ENCODE data around the gene LMO7.

LMO7 gene

DNA sequence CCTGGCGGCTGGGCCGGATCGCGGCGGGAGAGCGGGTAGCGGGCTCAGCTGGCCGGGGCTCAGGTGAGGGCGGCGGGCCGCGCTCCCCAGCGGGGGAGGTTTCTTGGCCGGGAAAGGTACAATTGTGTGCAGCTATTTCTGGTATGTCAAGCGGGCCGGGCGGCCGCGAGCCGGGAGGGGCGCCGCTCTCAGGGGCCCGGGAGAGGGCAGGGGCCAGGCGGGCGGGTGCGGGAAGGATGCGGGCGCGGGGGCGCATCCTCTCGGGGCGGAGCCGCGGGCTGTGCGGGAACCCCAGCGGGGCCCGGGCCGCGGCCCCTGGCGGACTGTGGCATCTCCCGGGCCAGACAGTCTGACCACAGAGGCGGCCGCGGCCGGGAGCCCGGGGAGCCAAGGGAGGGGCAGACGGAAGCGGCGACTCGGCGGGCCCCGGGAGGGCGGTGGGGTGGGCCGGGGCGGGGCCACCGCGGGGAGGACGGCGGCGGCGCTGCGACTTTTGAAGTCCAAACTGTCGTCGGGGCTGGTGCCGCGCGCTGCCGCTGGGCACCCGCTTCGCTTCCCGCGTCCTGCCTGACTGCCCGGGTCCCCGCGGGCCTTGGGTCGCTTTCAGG, at the start of gene LMO7:
TSS of gene LMO7 (plus strand) at position 503 of the 608 bp plus-strand sequence. CDS start 328 bp downstream, outside the sequence.
- DNase-seq, result no peak

DNA sequence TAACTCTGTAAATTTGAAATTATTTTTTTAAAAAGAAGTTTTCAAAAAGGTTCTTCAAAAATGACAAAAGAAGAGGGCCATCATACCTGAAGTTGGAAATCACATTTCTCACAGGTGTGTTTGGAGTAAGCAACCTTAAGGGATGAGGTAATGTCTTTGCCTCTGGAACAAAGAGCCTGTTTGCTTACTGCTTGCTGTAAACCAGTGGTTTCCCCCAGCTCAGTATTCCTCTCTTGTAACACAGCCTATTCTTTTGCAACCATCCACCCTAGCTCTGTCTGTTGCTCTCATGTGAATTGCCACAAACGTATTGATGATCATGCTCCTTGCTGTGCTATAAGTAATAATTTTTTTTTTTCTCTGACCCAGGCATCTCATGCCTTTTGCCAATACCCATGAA, 48.5 kb upstream of the LMO7 start:
- DNase-seq, result no peak

DNA sequence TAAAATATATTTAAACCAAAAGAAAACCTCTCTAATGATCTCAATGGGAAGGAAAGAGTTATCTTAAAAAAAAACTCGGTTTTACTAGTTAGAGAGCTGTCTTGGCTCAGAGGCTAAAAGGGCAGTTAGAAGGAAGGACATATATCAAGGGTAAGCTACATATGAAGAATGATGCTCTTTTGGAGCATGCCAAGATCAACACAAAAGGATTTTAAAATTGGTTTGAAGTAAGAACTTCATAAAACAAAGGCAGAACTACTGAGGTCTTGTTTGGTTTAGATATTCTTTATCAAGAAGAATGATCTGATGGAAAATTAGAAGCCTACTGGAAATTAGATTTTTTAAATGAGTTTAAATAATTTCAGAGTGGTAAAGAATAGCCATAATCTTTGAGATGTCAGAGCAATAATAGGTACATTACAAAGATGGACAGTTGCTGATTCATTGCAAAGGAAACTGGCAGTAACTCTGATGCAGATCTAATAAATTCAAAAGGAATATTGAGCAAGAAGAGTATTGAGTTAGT, 39.4 kb upstream of the LMO7 start:
- no peak for DNase-seq

DNA sequence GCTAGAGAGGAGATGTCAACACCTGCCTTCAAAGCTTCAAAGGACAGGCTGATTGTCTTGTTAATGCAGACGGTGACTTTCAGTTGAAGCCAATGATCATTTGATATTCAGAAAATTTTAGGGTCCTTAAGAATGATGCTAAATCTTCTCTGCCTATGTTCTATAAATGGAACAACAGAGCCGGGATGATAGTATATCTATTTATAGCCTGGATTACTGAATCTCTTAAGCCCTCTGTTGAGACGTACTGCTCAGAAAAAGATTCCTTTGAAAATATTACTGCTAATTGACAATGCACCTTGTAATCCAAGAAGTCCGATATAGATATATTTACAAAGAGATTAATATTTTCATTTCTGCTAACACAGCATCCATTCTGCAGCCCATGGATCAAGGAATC, 35.8 kb upstream of the LMO7 start:
- DNase-seq, result no peak

DNA sequence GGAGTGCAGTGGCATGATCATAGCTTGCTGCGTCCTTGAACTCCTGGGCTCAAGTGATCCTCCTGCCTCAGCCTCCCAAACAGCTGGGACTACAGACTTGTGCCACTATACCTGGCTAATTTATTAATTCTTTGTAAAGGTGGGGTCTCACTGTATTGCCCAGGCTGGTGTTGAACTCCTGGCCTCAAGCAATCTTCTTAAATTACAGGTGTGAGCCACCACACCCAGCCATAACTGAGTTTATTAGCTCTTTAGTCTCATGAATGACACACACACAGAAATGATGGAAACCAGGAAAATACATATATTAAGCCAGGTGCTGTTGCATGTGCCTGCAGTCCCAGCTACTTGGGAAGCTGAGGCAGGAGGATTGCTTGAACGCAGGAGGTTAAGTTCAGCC, 33.1 kb upstream of the LMO7 start:
- DNase-seq, result no peak

DNA sequence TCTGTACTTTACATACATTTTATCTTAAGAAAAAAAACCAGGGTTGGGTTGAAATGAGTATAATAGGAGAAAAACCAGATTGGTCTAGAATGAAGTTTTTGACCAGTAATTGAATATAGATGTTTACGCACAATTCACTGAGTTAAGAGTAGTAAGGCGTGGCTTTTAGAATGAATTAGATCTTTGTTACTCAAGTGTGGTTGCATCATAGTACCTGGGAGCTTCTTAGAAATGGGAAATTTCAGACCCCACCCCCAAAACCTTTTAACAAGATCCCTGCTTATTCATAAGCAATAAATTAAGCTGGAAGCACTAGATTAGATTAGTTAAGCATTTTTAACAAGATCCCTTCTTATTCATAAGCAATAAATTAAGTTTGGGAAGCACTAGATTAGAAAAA, 28.7 kb upstream of the LMO7 start:
- no peak for DNase-seq

DNA sequence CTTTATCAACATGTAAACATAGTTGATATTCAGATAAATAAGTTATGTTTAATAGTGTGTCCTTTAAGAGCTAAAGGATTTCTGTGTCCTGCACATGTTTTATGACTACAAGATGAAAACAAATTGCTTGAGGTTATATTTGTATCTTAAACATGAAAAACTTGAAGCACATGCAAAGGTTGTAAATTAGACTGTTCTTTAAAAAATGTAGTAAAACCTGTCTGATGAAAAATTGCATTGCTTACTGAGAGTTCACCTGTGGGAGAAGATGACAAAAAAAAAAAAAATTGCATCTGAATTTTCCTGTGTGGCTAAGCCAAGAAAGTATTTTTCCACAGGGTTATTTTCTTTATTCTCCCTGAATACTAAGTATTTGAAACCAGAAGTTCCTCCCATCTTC, 25.7 kb upstream of the LMO7 start:
- DNase-seq, result no peak

DNA sequence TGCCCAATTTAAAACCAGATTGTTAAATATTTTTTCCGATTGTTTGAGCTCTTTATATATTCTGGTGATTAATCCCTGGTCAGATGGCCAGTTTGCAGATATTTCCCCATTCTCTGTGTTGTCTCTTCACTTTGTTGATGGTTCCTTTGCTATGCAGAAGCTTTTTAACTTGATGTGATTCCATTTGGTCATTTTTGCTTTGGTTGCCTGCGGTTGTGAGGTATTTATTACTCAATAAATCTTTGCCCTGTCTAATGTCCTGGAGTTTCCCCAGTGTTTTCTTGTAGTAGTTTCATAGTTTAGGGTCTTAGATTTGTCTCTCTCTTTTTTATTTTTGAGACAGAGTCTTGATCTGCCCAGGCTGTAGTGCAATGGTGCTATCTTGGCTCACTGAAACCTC, 23.8 kb upstream of the LMO7 start:
- DNase-seq, result no peak

DNA sequence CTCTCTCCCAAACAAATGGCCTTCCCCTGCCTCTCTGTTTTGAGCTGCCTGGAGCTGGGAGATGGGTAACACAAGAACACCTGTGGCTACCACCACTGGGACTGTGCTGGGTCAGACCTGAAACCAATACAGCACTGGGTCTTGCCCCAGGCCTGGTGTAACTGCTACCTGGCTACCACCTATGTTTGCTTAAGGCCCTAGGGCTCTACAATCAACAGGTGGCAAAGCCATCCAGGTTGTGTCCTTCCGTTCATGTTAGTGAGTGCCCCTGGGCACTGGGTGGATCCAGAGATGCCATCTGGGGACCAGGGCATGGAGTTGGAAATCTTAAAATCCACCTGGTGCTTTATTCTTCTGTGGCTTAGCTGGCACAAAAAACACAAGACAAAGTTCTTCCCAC, 18.9 kb upstream of the LMO7 start:
- DNase-seq, result no peak

DNA sequence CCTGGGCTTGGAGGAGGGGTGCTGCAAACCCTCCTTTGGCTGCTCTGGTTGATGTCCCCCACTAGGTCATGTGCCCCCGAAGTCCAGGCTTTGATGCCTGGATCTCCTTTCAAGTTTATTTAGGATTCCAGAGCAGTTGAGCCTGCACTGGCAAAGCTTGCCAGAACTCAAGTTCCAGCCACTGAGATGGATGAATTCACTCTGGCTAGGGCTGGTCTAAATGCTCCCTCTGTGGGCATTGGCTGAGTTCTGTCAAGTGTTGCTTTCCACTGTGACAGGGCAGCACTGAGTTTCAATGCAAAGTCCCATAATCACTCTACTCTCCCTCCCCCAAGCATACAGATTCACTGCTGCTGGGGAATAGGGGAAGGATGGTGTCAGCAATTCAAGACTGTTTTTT, 17.8 kb upstream of the LMO7 start:
- no peak for DNase-seq

DNA sequence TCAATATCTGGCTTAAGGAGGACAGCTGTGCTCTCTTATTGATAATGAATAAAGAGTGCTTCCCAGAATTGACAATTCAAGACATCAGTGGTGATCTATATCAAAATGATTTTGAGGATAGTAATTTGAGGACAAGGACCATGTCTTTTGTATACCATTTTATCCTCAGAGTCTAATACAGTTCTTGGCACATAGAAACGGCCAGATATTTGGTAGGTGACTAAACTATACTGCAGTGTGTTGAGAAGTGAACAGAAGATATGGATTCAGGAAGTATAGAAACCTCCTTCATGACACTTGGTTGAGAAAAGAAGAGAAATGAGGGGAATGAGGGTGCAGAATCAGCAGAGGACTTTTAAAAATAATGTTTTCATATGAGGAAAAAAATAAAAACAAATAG, 16.1 kb upstream of the LMO7 start:
- no peak for DNase-seq

DNA sequence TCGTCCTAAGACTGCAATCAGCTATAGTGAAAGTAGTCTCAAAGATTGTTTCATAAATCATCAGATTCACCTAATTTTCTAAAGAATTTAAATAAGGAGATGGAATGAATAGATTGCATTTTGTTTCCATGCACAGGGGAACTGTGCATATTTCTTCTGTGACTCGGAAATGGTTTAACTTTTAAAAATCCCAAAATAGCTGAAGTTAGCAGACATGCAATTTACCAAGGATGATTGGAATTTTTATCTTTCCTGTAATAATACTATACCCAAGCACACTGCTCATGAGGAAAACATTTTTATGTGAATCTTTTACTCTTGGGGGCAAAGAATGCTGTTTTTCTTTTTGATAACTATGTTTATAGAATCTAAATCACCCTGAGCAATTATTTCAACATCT, 15.0 kb upstream of the LMO7 start:
- no peak for DNase-seq

DNA sequence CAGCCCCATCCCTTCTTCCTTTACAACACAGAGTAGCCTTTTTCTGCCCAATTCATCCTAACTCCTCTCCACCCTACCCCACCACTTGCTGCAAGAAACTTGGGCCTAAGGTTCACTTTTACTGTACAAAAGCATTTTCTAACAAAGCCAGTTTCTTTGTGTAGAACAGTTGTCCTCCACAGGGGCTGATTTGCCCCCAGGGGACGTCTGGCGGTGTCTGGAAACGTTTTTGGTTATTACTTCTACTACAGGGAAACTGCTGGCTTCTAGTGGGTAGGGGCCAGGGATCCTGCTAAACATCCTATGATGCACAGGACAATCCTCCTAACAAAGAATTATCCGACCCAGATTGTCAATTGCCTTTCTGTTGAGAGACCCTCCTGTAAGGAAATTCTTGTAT, 7.3 kb upstream of the LMO7 start:
- no peak for DNase-seq

DNA sequence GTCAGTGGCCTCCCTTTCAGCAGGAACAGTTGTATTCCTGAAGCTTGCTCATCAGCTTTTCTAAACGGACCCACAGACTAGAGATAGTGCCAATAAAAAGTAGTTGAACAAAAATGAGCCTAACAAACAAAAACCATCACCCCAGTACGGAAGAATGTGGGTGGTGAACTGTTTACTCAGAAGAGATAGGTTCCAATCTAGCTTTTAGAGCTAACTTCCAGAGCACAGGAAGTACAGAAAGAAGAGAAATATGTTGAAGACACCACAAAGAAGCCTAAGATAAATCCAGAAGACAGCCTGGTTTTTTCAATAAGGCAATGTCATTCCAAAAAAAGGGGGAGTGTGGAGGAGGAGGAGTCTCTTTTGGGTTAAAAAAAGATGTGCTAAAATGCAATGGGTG, 2.8 kb upstream of the LMO7 start:
- no peak for DNase-seq

DNA sequence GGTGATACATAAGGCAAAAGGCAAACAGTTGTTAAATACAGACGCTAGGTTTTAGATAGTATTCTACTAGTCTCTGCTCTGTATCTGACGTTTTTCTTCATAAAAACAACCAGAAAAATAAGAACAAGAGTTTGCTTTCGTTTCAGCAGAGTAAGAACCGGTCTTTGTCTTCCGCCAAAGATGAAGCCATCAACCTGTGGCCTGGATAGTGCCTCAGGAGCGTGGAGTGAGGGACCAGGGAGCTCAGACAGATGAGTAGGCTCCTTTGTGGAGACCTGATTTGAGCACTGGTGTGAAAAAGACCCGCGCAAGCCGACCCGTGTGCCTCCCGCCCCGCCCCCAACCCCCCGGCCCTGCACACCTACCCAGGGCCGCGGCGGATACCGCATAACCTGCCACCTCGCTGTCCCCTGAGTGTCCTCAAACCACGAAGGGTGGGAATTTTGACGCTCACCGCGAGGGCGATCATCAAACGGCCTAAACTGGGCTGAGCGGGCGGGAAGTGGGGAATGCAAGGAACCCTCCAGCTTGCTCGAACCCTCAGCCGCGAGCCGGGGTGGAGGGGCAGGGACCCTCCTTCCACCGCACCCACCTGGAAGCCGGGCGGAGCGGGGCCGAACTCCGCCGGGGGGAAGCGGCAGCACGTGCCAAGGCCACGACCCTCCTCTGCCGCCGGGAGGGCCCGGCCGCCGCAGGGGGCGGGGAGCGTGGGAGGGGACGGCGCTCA, 866 bp upstream of the LMO7 start:
- no peak for DNase-seq

DNA sequence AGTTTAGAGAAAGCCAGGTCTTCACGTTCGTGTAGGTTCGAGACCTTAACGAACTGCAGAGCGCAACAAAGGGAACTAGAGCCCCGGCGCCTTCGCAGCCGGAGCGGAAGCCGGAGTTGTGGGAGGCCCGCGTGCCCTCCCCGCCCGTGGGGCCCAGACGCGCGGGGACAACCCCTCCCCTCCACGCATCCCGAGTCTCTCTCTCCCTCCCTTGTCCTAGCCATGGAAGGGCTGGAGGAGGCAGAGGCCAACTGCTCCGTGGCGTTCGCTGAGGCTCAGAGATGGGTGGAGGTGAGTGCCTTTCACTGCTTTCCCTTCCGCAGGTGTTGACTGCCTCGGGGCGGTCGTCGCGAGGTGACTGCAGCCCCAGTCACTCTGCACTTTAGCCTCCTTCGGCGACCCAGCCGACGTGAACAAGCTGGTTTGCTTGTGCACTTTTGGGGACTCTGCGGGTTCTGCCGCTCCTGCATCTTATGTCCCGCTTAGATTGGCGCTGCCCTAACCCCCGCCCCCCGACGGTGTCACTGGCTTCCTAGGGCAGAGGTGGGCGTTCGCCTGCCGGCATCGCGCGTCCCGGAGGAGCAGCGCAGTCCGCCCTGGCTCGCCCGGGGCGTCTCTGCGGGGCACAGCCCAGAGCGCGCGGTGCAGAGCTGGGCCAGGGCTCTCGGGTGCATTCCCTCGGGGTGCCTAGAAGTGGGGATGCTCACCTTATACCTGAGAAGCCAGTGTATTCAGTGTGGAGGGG, 478 bp downstream of the LMO7 start:
- DNase-seq, result no peak

DNA sequence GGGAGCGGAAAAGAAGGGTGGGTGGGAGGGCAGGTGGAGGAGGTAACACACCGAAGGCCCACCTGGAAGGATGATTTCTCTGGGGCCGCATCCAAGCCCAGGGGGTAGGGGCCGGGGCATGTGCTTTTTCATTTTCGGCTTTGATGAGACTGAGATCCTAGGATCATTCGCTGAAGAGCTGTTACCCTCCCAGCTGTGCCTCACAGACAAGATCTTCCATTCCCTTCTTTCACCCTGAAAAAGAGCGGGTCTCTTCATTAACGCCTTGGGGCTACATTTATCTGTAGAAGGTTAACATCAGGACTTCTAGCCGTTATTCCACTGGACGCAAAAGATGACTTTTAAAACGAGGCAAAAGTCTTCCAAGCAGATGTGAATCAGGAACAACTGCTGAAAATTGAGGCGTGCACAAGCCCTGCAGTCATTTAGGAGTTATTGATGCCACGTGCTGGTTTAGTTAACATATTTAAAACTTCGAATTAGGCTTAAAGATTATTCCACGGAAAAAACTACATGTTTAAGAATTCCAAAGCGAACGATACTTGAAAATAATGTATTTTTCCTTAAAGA, 1.1 kb downstream of the LMO7 start:
- DNase-seq, result no peak

DNA sequence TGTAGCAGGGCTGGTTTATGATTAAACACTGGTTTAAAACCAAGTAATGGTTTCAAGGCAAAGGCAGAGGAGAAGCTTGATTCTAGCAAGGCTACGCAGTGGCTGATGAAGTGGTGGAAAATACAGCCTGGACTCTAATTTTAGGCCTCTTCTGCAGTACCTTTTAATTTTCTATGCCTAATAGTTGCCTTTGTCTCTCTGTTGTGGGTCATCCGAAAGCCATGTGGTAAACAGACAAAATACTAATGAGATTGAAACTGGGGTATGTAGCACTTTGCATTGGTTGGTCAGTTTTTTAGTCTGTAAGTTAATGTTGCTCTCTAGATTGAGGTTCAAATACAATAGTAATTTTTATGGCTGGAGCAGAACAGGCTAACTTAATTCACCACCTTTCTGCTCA, 3.3 kb downstream of the LMO7 start:
- no peak for DNase-seq

DNA sequence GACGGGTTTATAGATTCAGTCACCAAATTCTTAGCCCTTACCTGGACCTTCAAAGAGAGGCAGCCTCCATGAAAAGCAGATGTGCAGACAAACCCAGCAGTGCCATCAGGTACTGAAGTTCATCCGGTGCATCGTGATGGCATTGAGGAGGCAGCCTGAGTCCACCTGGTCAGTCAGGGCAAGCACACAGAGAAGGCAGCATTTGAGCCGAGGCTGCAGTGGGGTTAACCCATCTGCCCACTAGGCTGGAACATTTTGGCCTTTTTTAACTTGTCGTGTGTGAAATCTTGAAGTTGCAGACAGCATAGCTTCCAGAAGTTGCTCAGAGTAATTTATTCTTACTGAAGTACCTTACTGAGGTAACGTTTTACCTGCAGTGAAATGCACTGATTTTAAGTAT, 4.9 kb downstream of the LMO7 start:
- DNase-seq, result no peak

DNA sequence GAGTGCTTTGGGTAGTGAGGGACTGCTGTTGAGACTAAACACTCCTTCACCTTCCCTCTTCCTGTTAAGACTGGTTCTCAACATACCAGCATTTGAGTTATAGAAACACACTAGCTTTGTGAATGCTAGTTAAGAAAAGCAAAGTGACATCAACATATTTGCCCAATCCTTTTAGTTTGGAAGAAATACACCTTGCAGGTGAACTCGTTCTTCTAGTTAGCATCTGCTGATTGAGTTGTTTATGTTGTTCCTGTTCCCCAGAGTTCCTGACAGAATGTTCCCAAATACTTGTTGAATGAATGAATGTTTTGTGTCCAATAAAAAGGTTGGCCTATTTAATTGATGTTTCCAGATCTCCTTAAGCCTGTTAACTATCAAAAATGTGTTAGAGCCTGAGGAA, 7.1 kb downstream of the LMO7 start:
- no peak for DNase-seq

DNA sequence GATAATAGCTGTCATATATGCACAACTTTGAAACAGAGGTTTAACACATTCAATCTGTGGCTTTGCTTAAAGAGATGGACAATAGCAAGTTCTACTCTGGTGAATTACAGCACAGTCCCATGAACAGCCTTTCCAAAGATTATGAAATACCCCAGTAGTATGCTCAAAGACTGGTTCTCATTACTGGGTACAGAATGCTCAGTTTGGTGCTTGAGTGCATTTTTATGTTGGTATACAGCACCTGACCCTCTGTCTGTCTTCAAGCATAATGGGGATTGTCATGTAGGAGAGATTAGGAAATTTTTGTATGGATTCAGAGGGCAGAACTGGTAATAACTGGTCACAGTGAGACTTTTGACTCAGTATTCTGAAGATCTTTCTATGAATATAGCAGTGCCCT, 7.6 kb downstream of the LMO7 start:
- DNase-seq, result no peak

DNA sequence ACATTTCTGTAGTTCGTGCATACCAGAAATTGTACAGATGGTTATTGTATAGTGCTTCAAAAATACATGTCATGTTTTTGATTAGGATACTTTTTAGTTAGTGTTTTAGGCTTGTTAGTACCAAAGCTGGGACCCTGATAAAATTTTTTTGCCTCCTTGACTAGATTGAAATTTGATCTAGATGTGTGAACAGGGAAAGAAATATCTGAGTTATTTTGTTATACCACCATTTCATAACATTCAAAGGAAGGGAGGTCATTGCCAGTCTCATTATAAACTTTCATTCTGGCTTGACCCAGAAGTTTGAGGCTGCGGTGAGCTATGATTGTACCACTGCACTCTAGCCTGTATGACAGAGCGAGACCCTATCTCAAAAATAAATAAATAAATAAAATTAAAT, 9.0 kb downstream of the LMO7 start:
- no peak for DNase-seq

DNA sequence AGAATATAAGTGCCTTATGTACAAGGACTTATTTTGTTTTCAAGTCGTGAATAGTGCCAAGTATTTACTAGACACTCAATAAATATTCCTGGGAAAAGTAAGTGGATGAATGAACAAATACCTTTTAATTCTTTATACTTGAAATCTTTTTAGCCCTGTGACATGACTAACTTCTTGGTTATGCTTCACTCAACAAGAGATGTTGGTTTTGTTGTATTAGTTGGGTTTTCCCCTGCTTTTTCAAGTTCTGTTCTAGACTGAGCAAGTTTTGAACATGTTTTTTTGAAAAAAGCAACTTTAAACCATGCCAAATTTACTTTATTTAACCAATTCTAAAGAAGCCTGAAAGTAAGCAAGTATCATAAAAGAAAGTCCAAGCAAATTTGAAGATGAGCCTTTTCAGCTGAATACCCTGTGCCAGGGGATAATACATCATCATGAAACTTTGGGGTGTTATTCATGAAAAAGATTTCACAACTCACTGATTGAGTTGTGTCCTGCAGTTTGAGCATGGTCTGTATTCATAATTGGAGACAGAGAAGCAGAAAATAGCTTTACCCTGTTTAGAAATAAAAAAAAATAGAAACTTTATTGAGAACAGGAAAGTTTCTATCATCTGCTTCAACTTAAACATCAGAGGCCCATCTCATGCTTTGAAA, 11.1 kb downstream of the LMO7 start:
- DNase-seq, result no peak
